Heart left ventricle (tissue), 16 donors: ENCODE measurements around the gene NFILZ. TPM values are rescaled to one million over a fixed set of nuclear protein-coding genes. Genes with fewer than 3 reads are reported as not detected.

Source experiments
- ATAC-seq, 4 donors: fragments of 200-7000 bp; cut with Tn5 transposase; one replicate each; pipeline ENCODE4 v1.9.1; 2020 to 2022; ENCODE audit warnings: moderate library complexity in 4 of 4, mild to moderate bottlenecking in 3 of 4, moderate number of reproducible peaks in 1 of 4
- DNase-seq, 5 donors: peaks; one replicate each; pipeline ENCODE4 v3.0.0-alpha.2; 2020
- H3K27ac ChIP-seq, 12 donors: fragments of 200-600 bp; sonication (generic) in 4 of 12; one replicate each; pipeline versions ENCODE4 v1.5.0 to v1.8.0; 2016 to 2022; ENCODE audit warnings: mild to moderate bottlenecking in 2 of 12
- H3K27me3 ChIP-seq, 9 donors: fragments of 200-600 bp; sonication (generic) in 2 of 9; one replicate each; pipeline versions ENCODE4 v1.5.1 to v1.8.0; 2016 to 2022; ENCODE audit warnings: mild to moderate bottlenecking in 3 of 9
- H3K36me3 ChIP-seq, 9 donors: fragments of 200-600 bp; sonication (generic) in 2 of 9; one replicate each; pipeline versions ENCODE4 v1.5.0 to v1.8.0; 2018 to 2022; ENCODE audit warnings: mild to moderate bottlenecking in 2 of 9
- H3K4me1 ChIP-seq, 12 donors: fragments of 200-600 bp; sonication (generic) in 4 of 12; one replicate each; pipeline versions ENCODE4 v1.5.0 to v1.8.0; 2016 to 2022; ENCODE audit warnings: mild to moderate bottlenecking in 3 of 12
- H3K4me3 ChIP-seq, 12 donors: fragments of 200-600 bp; sonication (generic) in 4 of 12; one replicate each; pipeline versions ENCODE4 v1.5.0 to v1.8.0; 2017 to 2022; ENCODE audit warnings: mild to moderate bottlenecking in 9 of 12, moderate library complexity in 4 of 12
- H3K9me3 ChIP-seq, 12 donors: fragments of 200-600 bp; sonication (generic) in 4 of 12; one replicate each; pipeline versions ENCODE4 v1.5.0 to v1.8.0; 2016 to 2022; ENCODE audit warnings: mild to moderate bottlenecking in 1 of 12
- POLR2A ChIP-seq, 2 donors: fragments of 450-650 bp; IDR thresholded peaks; one replicate each; pipeline ENCODE4 v1.6.1; 2017; ENCODE audit warnings: antibody characterized with exemption in 2 of 2, mild to moderate bottlenecking in 2 of 2, moderate library complexity in 2 of 2
- WGBS, 4 donors: extraction: QIAGEN DNeasy Blood & Tissue Kit in 2 of 4; methylation state at CpG; one replicate each; pipeline versions ENCODE4 v1.1.5 to v1.1.7; 2013 to 2018; 5-methylcytosine and 5-hydroxymethylcytosine counted together
- intact Hi-C, 10 donors: fragments of 100-400 bp; cut with DNase I; formaldehyde crosslinking; loops; one replicate each; pipeline versions ENCODE4 v1.11.1 to v1.14.2; 2022
- polyA plus RNA-seq, 2 donors: library from polyadenylated mRNA; stranded (reverse); fragments of 200-250 nt; gene quantifications; one replicate each; pipeline ENCODE4 v1.2.3, GENCODE V29; 2013
- total RNA-seq, 9 donors: library from RNA; depleted of rRNA in 2 of 9; stranded (reverse); fragments of >200 nt in 2 of 9; fragmentation: NEBNext Ultra II Directional in 3 of 9; extraction: Animal tissue kit (Norgen Biotek cat#: 25700) in 3 of 9; gene quantifications; one replicate each; pipeline versions ENCODE4 v1.1.0 to v1.2.4, GENCODE V29; 2016 to 2023
- TF ChIP-seq, protein P1 (sequence below), 12 donors: fragments of 200-600 bp; sonication (generic) in 4 of 12; IDR thresholded peaks; one replicate each; pipeline versions ENCODE4 v1.5.0 to v1.8.0; 2018 to 2022; ENCODE audit warnings: antibody characterized with exemption in 12 of 12, mild to moderate bottlenecking in 5 of 12
- donor health status: ischemic (EF 13 %, LVEDD 7.1; RV severe dilation, severe dysfunction).
- donor health status: healthy with polysubstance abuse.
- donor health status: DM: no; HTN: yes; CAD: no.
- donor health status: DM: no; HTN: no; CAD: no.
- donor health status: ischemic (EF 25% LVEDD 6.9; RV normal size, moderate dysfunction).
- donor health status: ischemic (EF 25% LVEDD 5.7; RV mildly dilated, moderate dysfunction).
- donor health status: healthy.
- donor health status: DM: yes; HTN: yes; CAD: no.
- donor health status: ischemic (EF 35%, LVEDD 5.7; RV mildly dilated, moderate dysfunction).
- donor health status: nonischemic (EF 11% LVEDD 7.7; RV severe dilation, severe dysfunction).
- donor health status: DM: yes; HTN: yes; CAD: no.
- donor health status: PGD.
- donor health status: ischemic (EF 29% LVEDD 5.4; RV normal size, mild dysfunction).
- donor health status: nonischemic (EF 23%, LVEDD 6.1; RV moderate dilation, normal function).

Gene NFILZ
- total and polyA plus RNA-seq, 11 donors: not detected

DNA sequence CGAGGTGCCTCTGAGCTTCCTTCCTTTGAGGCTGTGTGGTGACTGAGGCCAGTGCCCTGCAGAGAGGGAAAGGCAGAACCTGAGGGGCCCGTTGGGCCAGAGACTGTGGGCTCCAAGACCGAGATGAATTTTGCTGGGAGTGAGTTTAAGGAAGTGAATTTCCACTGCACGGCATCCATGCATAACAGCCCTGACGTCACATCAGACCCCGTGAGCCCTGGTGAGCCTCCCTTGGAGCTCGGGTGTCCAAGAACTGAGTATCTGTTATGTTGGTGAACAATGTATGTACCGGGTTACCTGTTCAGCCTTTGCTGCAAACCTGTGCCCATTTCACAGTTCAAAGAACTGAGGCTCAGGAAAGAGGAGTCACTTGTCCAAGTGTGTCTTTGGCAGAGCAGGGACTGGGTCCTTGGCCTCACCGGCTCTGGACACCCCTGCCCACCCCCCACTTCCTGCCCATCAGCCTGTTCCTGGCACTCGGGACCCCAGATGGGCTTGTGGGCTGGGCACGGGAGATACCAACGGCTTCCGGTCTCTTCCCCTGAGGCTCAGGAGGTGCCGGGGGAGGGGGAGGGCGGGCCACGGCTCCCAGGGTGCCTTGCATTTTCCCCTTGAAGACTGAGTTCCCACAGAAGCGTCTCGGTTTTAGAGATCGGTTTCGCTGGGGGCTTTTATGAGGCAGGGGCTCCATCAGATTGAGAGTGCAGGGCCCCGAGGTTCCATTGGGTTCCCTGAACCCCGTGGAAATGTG, 33.7 kb downstream of the NFILZ start:
- ATAC-seq (no peak), DNase-seq (no peak)
- Histone ChIP-seq H3K4me3 (peak overlapping the region in 1 of 12 donors; percentile 17), H3K4me1 (peaks cover 0 to 14% (median 0%) of the 10 kb centered on the region in 12 donors), H3K27me3 (peaks cover 0 to 38% (median 3%) of the 10 kb centered on the region in 9 donors), H3K36me3 (no peaks in the 10 kb centered on the region), H3K9me3 (no peaks in the 10 kb centered on the region), H3K27ac (peak overlapping the region in 1 of 12 donors; percentile 2)
- WGBS, 4 donors: 28 to 47% (median 36%) methylated on average over 12 to 22 of the region's 22 CpGs
- intact Hi-C loops: no loop called here
- no peak for TF ChIP-seq POLR2A (IDR thresholded peaks at IDR 0.05)
- TF ChIP-seq, protein P1, sequence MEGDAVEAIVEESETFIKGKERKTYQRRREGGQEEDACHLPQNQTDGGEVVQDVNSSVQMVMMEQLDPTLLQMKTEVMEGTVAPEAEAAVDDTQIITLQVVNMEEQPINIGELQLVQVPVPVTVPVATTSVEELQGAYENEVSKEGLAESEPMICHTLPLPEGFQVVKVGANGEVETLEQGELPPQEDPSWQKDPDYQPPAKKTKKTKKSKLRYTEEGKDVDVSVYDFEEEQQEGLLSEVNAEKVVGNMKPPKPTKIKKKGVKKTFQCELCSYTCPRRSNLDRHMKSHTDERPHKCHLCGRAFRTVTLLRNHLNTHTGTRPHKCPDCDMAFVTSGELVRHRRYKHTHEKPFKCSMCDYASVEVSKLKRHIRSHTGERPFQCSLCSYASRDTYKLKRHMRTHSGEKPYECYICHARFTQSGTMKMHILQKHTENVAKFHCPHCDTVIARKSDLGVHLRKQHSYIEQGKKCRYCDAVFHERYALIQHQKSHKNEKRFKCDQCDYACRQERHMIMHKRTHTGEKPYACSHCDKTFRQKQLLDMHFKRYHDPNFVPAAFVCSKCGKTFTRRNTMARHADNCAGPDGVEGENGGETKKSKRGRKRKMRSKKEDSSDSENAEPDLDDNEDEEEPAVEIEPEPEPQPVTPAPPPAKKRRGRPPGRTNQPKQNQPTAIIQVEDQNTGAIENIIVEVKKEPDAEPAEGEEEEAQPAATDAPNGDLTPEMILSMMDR (IDR thresholded peaks at IDR 0.05): no peak

DNA sequence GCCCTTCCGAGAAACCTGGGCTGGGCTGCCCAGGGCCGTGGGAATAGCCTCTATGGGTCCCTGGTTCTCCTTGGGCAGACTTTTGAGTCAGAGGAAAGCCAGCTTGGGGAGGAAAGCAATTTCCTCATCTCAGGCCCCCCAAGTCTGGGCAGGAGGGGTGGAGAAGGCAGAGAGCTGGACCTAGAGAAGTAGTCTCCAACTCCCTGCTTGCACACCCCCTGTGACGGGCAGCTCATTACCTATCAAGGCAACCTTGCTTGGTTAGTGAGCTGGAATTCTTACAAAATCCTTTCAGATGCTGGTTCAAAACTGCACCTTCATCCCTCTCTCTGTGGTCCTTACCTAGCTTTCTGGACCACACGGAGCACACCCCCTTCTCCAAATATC, 34.2 kb downstream of the NFILZ start:
- 53 to 79% (median 64%) methylated on average over 3 to 4 of the region's 4 CpGs for WGBS, 4 donors
- peaks cover 0 to 14% (median 0%) of the 10 kb centered on the region in 12 donors for H3K4me1 ChIP-seq
- no peak for ATAC-seq
- H3K27me3 ChIP-seq: peaks cover 0 to 44% (median 0%) of the 10 kb centered on the region in 9 donors
- TF ChIP-seq, protein P1 (IDR thresholded peaks at IDR 0.05): no peak
- TF ChIP-seq POLR2A (IDR thresholded peaks at IDR 0.05): no peak
- H3K36me3 ChIP-seq: no peaks in the 10 kb centered on the region
- intact Hi-C loops: no loop called here
- peak overlapping the region in 1 of 12 donors; percentile 17 for H3K4me3 ChIP-seq
- DNase-seq: no peak
- H3K9me3 ChIP-seq: no peaks in the 10 kb centered on the region
- H3K27ac ChIP-seq: peak overlapping the region in 1 of 12 donors; percentile 2

DNA sequence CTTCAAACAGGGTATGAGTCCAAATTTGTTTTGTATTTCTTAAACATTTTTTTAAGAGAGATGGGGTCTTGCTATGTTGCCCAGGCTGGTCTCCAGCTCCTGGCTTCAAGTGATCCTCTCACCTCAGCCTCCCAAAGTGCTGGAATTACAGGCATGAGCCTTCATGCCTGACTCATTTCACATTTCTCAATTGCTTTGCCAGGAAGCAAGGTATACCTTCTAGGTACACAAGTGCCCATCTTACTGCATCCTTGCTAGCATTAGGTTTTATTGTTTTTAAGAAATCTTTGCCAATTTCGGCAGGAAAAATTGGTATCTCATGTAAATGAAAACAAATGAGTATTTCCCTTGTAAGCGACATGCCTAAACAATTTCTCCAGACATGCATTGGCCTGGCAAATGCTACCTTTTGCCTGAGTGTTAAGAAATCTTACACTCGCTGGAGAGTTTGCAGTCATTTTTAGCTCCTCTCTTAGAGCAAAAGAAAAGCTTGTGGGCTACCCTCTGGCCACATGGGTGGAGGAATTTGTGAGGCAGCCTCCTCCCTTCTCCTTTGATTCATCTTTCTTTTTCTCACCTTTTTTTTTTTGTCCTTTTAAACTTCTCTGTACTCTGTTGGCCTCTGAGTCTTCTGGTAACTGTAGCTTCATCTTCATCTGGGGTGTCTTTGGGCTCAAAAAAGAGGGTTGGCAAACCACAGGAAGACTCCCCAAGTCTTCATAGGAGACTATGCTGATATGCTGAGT, 35.2 kb downstream of the NFILZ start:
- Histone ChIP-seq H3K4me3 (no peak overlapping the region), H3K27ac (no peak overlapping the region), H3K9me3 (no peaks in the 10 kb centered on the region), H3K36me3 (no peaks in the 10 kb centered on the region), H3K27me3 (peaks cover 0 to 44% (median 0%) of the 10 kb centered on the region in 9 donors), H3K4me1 (peaks cover 0 to 16% (median 0%) of the 10 kb centered on the region in 12 donors)
- whole genome bisulfite sequencing, 4 donors: 73 to 83% (median 79%) methylated on average over 3 of the region's 3 CpGs
- intact Hi-C loops: no loop called here
- DNase-seq: no peak
- no peak for ATAC-seq
- TF ChIP-seq POLR2A (IDR thresholded peaks at IDR 0.05): no peak
- TF ChIP-seq, protein P1 (IDR thresholded peaks at IDR 0.05): no peak

DNA sequence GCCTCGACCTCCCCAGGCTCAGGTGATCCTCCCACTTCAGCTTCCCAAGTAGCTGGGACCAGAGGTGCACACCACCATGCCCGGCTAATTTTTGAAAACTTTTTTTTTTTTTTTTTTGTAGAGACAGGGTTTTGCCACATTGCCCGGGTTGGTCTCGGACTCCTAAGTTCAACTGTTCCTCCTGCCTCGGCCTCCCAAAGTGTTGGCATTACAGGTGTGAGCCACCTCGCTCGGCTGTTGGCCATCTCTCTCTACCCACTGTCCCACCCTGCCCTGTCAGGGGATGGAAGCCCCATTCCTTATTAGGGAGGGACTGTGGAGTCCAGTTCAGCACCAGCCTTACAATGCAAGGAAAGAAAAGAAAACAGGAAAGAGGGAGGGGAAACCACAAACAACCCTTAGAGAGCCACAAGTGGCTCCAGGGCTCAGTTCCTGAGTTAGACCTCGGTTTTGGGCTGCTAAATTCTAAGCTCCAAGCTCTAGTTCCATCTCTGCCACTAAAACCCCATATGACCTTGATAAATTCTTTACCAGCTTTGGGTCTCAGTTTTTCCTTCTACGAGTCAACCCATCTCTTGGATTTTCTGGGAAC, 36.5 kb downstream of the NFILZ start:
- Histone ChIP-seq H3K27ac (no peak overlapping the region), H3K27me3 (peaks cover 0 to 39% (median 0%) of the 10 kb centered on the region in 9 donors), H3K36me3 (no peaks in the 10 kb centered on the region), H3K4me3 (no peak overlapping the region), H3K4me1 (peaks cover 0 to 28% (median 0%) of the 10 kb centered on the region in 12 donors), H3K9me3 (no peaks in the 10 kb centered on the region)
- ATAC-seq: no peak
- 64 to 73% (median 70%) methylated on average over 9 of the region's 9 CpGs for WGBS, 4 donors
- no peak for TF ChIP-seq POLR2A (IDR thresholded peaks at IDR 0.05)
- TF ChIP-seq, protein P1 (IDR thresholded peaks at IDR 0.05): no peak
- intact Hi-C loops: no loop called here
- DNase-seq: no peak
